Measurements from ENCODE around the gene TOM1L2.

DNA sequence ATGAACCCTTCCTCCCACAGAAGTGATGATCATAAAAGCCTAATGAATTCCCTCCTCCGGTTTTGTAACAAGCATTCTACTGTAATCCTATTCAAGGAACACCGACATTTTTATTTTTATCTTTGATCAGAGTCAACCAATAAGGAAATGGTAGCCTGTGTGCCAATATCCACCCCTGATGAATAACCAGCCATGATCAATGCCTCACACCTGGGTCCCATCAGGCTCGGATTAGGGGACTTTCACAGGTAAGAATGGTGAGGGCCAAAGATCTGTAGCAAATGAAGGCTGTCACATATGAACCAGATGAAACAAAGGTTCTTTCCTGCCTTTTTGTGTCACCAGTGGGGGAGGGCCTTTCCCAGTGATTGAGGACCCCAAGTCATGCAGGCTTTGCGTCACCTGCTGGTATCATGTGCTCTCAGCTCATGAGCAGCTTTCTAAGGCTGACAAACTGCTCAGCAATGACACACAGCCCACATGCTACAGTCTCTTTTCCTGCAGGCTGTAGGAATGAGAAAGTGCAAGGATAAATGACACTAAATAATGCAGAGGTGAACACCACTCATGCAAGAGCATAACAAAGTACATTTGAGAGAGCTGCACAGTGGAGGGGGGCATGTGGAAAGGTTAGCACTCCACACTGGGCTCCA lies 34.9 kb downstream of the TOM1L2 start:
- TF ChIP-seq POLR2AphosphoS5 (IDR thresholded peaks at IDR 0.05; ENCODE audit: low read depth), result no peak
- TF ChIP-seq, protein P1, sequence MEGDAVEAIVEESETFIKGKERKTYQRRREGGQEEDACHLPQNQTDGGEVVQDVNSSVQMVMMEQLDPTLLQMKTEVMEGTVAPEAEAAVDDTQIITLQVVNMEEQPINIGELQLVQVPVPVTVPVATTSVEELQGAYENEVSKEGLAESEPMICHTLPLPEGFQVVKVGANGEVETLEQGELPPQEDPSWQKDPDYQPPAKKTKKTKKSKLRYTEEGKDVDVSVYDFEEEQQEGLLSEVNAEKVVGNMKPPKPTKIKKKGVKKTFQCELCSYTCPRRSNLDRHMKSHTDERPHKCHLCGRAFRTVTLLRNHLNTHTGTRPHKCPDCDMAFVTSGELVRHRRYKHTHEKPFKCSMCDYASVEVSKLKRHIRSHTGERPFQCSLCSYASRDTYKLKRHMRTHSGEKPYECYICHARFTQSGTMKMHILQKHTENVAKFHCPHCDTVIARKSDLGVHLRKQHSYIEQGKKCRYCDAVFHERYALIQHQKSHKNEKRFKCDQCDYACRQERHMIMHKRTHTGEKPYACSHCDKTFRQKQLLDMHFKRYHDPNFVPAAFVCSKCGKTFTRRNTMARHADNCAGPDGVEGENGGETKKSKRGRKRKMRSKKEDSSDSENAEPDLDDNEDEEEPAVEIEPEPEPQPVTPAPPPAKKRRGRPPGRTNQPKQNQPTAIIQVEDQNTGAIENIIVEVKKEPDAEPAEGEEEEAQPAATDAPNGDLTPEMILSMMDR (IDR thresholded peaks at IDR 0.05; ENCODE audit: insufficient read depth, low read length), result no peak
- no peak for TF ChIP-seq GABPA (IDR thresholded peaks at IDR 0.05; ENCODE audit: low read depth)
- TF ChIP-seq, protein P2, sequence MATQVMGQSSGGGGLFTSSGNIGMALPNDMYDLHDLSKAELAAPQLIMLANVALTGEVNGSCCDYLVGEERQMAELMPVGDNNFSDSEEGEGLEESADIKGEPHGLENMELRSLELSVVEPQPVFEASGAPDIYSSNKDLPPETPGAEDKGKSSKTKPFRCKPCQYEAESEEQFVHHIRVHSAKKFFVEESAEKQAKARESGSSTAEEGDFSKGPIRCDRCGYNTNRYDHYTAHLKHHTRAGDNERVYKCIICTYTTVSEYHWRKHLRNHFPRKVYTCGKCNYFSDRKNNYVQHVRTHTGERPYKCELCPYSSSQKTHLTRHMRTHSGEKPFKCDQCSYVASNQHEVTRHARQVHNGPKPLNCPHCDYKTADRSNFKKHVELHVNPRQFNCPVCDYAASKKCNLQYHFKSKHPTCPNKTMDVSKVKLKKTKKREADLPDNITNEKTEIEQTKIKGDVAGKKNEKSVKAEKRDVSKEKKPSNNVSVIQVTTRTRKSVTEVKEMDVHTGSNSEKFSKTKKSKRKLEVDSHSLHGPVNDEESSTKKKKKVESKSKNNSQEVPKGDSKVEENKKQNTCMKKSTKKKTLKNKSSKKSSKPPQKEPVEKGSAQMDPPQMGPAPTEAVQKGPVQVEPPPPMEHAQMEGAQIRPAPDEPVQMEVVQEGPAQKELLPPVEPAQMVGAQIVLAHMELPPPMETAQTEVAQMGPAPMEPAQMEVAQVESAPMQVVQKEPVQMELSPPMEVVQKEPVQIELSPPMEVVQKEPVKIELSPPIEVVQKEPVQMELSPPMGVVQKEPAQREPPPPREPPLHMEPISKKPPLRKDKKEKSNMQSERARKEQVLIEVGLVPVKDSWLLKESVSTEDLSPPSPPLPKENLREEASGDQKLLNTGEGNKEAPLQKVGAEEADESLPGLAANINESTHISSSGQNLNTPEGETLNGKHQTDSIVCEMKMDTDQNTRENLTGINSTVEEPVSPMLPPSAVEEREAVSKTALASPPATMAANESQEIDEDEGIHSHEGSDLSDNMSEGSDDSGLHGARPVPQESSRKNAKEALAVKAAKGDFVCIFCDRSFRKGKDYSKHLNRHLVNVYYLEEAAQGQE (IDR thresholded peaks at IDR 0.05; ENCODE audit: insufficient replicate concordance, low read depth), result no peak
